PFSK-1 (cell line): Measurements from ENCODE around the gene OXCT2.

Source experiments
- POLR2AphosphoS5 ChIP-seq: IDR thresholded peaks from 2 replicates; pipeline ENCODE4 v1.6.1; 2012; ENCODE audit warnings: low read depth, mild to moderate bottlenecking, control low read depth, low read length, moderate library complexity
- REST ChIP-seq, 2 experiments: IDR thresholded peaks; 2 replicates each; pipeline versions ENCODE4 v1.6.1 to v1.8.0; 2011 to 2012; ENCODE audit warnings: low read depth in 2 of 2, low read length in 2 of 2, control low read depth in 1 of 2, inconsistent platforms in 1 of 2, mild to moderate bottlenecking in 1 of 2, moderate library complexity in 1 of 2; ENCODE audit not compliant: insufficient read depth in 1 of 2
- SIN3A ChIP-seq: IDR thresholded peaks from 2 replicates; pipeline ENCODE4 v1.6.1; 2012; ENCODE audit warnings: mild to moderate bottlenecking, low read length, moderate library complexity, borderline replicate concordance; ENCODE audit not compliant: insufficient read depth

- TF ChIP-seq REST (IDR thresholded peaks at IDR 0.05; ENCODE audit: insufficient read depth in 1 of 2, low read depth in 2 of 2, low read length in 2 of 2) (no peak), POLR2AphosphoS5 (no peak), SIN3A (no peak)
These were observed 17.1 kb downstream of the OXCT2 start for GRCh38 chr1:39754026-39754570.
